ENCODE data around the gene AFAP1. TPM values are rescaled to one million over a fixed set of nuclear protein-coding genes. Genes with fewer than 3 reads are reported as not detected.

AFAP1 gene
- total RNA-seq, 4 donors from 2014 or later = 8.3 to 27.1 (median 11.1) TPM

DNA sequence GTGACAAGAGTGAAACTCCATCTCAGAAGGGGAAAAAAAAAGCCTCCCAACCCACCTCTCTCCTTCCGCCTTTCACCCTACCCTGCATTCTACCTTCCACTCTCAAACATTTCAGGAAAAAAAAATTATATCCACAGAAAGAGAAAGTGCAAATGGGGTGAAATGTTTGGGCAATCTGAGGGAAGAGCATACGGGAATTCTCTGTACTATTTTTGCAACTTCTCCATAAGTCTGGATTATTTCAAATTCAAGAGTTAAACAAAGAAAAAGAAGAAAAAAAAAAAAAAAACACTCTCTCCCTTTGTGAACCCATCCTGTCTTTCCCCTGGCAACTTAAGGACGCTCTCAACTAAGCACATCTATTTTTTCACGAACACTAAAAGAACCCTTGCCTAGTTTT lies 41.3 kb downstream of the AFAP1 start:
- 89% methylated on average over 4 of the region's 4 CpGs for WGBS
- H3K27ac ChIP-seq = no peak overlapping the region
- H3K36me3 ChIP-seq = no peaks in the 10 kb centered on the region
- no peak overlapping the region for H3K4me3 ChIP-seq
- TF ChIP-seq, protein P1, sequence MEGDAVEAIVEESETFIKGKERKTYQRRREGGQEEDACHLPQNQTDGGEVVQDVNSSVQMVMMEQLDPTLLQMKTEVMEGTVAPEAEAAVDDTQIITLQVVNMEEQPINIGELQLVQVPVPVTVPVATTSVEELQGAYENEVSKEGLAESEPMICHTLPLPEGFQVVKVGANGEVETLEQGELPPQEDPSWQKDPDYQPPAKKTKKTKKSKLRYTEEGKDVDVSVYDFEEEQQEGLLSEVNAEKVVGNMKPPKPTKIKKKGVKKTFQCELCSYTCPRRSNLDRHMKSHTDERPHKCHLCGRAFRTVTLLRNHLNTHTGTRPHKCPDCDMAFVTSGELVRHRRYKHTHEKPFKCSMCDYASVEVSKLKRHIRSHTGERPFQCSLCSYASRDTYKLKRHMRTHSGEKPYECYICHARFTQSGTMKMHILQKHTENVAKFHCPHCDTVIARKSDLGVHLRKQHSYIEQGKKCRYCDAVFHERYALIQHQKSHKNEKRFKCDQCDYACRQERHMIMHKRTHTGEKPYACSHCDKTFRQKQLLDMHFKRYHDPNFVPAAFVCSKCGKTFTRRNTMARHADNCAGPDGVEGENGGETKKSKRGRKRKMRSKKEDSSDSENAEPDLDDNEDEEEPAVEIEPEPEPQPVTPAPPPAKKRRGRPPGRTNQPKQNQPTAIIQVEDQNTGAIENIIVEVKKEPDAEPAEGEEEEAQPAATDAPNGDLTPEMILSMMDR (IDR thresholded peaks at IDR 0.05) = no peak
- TF ChIP-seq POLR2AphosphoS5 (IDR thresholded peaks at IDR 0.05) (no peak), POLR2A (IDR thresholded peaks at IDR 0.05) (no peak), EP300 (IDR thresholded peaks at IDR 0.05) (no peak)
- no peaks in the 10 kb centered on the region for H3K9me3 ChIP-seq
- peaks cover 12% of the 10 kb centered on the region for H3K4me1 ChIP-seq
- DNase-seq (ENCODE audit: low spot score in 2 of 2) = no peak
- H3K27me3 ChIP-seq = no peaks in the 10 kb centered on the region

DNA sequence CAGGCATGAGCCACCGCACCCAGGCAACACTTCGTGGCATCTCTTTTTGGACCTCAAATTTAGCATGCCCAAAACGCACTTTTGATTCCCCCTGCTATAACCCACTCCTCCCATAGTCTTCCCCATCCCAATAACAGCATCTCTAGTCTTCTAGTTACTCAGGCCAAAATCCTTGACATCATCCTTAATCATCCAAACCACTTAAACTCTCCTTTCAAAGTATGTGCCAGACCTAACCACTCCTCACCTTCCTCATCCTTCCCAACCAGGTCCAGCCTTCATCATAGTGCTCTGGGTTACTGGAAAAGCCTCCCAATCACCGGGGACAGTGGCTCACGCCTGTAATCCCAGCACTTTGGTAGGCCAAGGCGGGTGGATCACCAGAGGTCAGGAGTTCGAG lies 41.9 kb downstream of the AFAP1 start:
- no peaks in the 10 kb centered on the region for H3K27me3 ChIP-seq
- no peak overlapping the region for H3K27ac ChIP-seq
- 95% methylated on average over 7 of the region's 7 CpGs for WGBS
- H3K9me3 ChIP-seq = no peaks in the 10 kb centered on the region
- H3K36me3 ChIP-seq = no peaks in the 10 kb centered on the region
- no peak for DNase-seq (ENCODE audit: low spot score in 2 of 2)
- no peak overlapping the region for H3K4me3 ChIP-seq
- TF ChIP-seq EP300 (IDR thresholded peaks at IDR 0.05) = no peak
- no peak for TF ChIP-seq POLR2AphosphoS5 (IDR thresholded peaks at IDR 0.05)
- H3K4me1 ChIP-seq = peaks cover 7% of the 10 kb centered on the region

DNA sequence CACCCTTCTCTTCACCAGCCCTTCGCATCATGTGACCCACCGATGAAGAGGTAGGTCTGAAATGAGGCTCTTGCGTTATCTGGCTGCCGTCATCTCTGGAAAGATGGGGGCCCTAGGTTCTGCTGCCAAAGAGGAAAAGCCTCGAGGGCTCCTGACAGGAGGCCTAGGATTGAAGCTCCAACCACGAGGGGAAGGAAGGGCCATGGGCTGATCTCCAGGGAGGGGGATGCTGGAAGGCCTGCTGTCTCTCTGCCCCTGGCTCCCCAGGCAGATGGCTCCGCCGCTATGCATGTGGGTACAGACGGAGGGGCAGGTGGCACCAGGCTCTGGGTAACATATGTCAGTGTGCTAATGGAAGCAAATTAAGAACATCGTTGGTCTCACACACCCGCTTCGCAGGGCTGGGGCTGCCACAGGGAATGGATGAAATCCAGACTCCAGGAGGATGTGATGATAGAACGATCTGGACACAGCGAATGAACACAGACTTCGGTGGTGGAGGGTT lies 44.9 kb downstream of the AFAP1 start:
- no peak overlapping the region for H3K4me3 ChIP-seq
- TF ChIP-seq POLR2A (IDR thresholded peaks at IDR 0.05) = no peak
- no peak for TF ChIP-seq POLR2AphosphoS5 (IDR thresholded peaks at IDR 0.05)
- TF ChIP-seq EP300 (IDR thresholded peaks at IDR 0.05) = no peak
- TF ChIP-seq, protein P1 (IDR thresholded peaks at IDR 0.05) = no peak
- H3K27ac ChIP-seq = no peak overlapping the region
- no peaks in the 10 kb centered on the region for H3K27me3 ChIP-seq
- H3K4me1 ChIP-seq = peaks cover 22% of the 10 kb centered on the region
- WGBS = 65% methylated on average over 14 of the region's 15 CpGs
- no peak for DNase-seq (ENCODE audit: low spot score in 2 of 2)
- no peaks in the 10 kb centered on the region for H3K36me3 ChIP-seq
- no peaks in the 10 kb centered on the region for H3K9me3 ChIP-seq

DNA sequence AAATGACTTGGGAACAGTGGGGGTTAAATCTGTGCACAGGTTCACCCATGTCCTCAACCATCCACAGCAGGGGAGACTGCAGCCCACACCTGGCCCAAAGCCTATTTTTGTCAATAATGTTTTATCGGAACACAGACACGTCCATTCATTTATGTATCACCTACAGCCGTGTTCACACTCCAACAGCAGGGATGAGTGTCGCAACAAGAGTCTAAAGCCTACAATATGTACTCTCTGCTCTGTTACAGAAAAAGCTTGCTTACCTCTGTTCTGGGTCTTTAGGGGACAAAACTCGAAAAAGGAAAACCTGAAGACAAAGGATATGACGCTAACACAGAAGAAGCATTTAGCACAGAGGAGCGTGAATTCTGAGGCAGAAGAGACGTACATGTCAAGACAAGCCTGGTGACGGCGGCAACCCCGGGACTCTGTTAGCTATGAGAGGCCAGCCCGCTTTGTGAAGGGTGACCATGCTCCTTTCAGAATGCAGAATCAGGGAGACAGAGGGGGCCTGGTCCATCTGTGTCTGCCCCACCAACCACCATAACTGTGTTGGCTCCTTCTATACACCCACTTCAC lies 45.5 kb downstream of the AFAP1 start:
- WGBS = 75% methylated on average over 12 of the region's 12 CpGs
- Histone ChIP-seq H3K4me1 (peaks cover 22% of the 10 kb centered on the region), H3K4me3 (no peak overlapping the region)

DNA sequence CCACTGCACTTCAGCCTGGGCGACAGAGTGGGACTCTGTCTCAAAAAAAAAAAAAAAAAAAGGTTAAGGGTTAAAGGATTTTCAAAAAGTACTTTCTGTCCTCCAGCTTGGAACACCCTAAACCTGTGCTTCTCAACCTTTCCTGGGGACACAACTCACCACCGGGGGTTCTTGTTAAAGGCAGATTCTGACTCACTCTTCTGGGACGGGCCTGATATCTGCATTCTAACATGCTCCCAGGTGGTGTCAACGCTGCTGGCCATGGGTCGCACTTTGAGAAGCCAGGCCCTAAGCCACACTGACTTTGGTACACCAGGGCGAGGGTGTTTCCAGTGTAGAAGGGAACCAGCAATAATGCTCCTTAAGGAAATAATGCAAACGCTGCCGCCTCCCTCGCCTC lies 46.1 kb downstream of the AFAP1 start:
- no peaks in the 10 kb centered on the region for H3K36me3 ChIP-seq
- 95% methylated on average over 9 of the region's 9 CpGs for WGBS
- DNase-seq (ENCODE audit: low spot score in 2 of 2) = no peak
- H3K4me1 ChIP-seq = peaks cover 22% of the 10 kb centered on the region
- no peak overlapping the region for H3K4me3 ChIP-seq
- TF ChIP-seq POLR2A (IDR thresholded peaks at IDR 0.05) (no peak), EP300 (IDR thresholded peaks at IDR 0.05) (no peak), POLR2AphosphoS5 (IDR thresholded peaks at IDR 0.05) (no peak)
- TF ChIP-seq, protein P1 (IDR thresholded peaks at IDR 0.05) = no peak
- H3K27ac ChIP-seq = no peak overlapping the region
- H3K9me3 ChIP-seq = no peaks in the 10 kb centered on the region
- H3K27me3 ChIP-seq = no peaks in the 10 kb centered on the region

More for the DNA sequence above, 45.5 kb downstream of the AFAP1 start:
- Histone ChIP-seq H3K27me3 (no peaks in the 10 kb centered on the region), H3K27ac (no peak overlapping the region), H3K36me3 (no peaks in the 10 kb centered on the region), H3K9me3 (no peaks in the 10 kb centered on the region)
- TF ChIP-seq EP300 (IDR thresholded peaks at IDR 0.05) = no peak
- TF ChIP-seq POLR2A (IDR thresholded peaks at IDR 0.05) = no peak
- no peak for TF ChIP-seq POLR2AphosphoS5 (IDR thresholded peaks at IDR 0.05)
- TF ChIP-seq, protein P1 (IDR thresholded peaks at IDR 0.05) = no peak
- no peak for DNase-seq (ENCODE audit: low spot score in 2 of 2)
